Natural killer cell (primary cell): ENCODE measurements around the gene BCR. TPM values are rescaled to one million over a fixed set of nuclear protein-coding genes. Genes with fewer than 3 reads are reported as not detected.

Experiments
- ATAC-seq, 3 donors: fragments of 150-1000 bp in 2 of 3; fragments of 200-7000 bp in 1 of 3; cut with Tn5 transposase; 1 replicate in 1 of 3; 2 replicates in 2 of 3; pipeline ENCODE4 v1.10.0; 2021; ENCODE audit warnings: mild to moderate bottlenecking in 2 of 3, moderate library complexity in 2 of 3
- DNase-seq, 2 donors: peaks; one replicate each; pipeline versions ENCODE4 v3.0.0 to v3.0.0-alpha.2; 2013 to 2021; ENCODE audit warnings: mixed read lengths in 1 of 2
- H3K27ac ChIP-seq: one replicate; pipeline ENCODE4 v1.5.1; 2013; ENCODE audit warnings: mild to moderate bottlenecking, low read length
- H3K27me3 ChIP-seq: one replicate; pipeline ENCODE4 v1.6.1; 2013; ENCODE audit warnings: low read length; ENCODE audit not compliant: control insufficient read depth, insufficient read depth
- H3K36me3 ChIP-seq: one replicate; pipeline ENCODE4 v1.6.1; 2013; ENCODE audit warnings: low read length; ENCODE audit not compliant: control insufficient read depth, insufficient read depth
- H3K4me1 ChIP-seq: one replicate; pipeline ENCODE4 v1.6.1; 2013; ENCODE audit warnings: low read length; ENCODE audit not compliant: control insufficient read depth, insufficient read depth
- H3K4me3 ChIP-seq: one replicate; pipeline ENCODE4 v1.5.1; 2013; ENCODE audit warnings: low read length
- H3K9me3 ChIP-seq: one replicate; pipeline ENCODE4 v1.6.1; 2013; ENCODE audit warnings: low read length; ENCODE audit not compliant: control insufficient read depth, insufficient read depth
- H3K27ac Mint-ChIP-seq, 2 donors: one replicate each; pipeline ENCODE4 v1.8.0; 2022; ENCODE audit warnings: mild to moderate bottlenecking in 2 of 2, mixed read lengths in 2 of 2, moderate library complexity in 1 of 2
- H3K27me3 Mint-ChIP-seq, 2 donors: one replicate each; pipeline ENCODE4 v1.8.0; 2022; ENCODE audit warnings: low read depth in 2 of 2, mixed read lengths in 2 of 2
- H3K36me3 Mint-ChIP-seq: one replicate; pipeline ENCODE4 v1.8.0; 2022; ENCODE audit warnings: mixed read lengths
- H3K4me1 Mint-ChIP-seq, 2 donors: one replicate each; pipeline ENCODE4 v1.8.0; 2022; ENCODE audit warnings: mixed read lengths in 2 of 2
- H3K4me3 Mint-ChIP-seq: one replicate; pipeline ENCODE4 v1.8.0; 2022; ENCODE audit warnings: mild to moderate bottlenecking, moderate library complexity, mixed read lengths
- H3K9me3 Mint-ChIP-seq, 2 donors: one replicate each; pipeline ENCODE4 v1.8.0; 2022; ENCODE audit warnings: mixed read lengths in 2 of 2
- CTCF ChIP-seq: fragments of 200-600 bp; IDR thresholded peaks from one replicate; pipeline ENCODE4 v1.8.0; 2022; ENCODE audit warnings: antibody characterized with exemption
- WGBS: methylation state at CpG from one replicate; pipeline ENCODE4 v1.1.7; 2013; ENCODE audit warnings: missing lambda C conversion rate; ENCODE audit not compliant: insufficient coverage; 5-methylcytosine and 5-hydroxymethylcytosine counted together
- intact Hi-C: fragments of 100-400 bp; cut with micrococcal nuclease; formaldehyde crosslinking; loops from one replicate; pipeline ENCODE4 v1.14.2; 2022
- total RNA-seq, 4 donors: library from RNA; stranded (reverse); fragments of 120-200 nt in 1 of 4; gene quantifications; one replicate each; pipeline versions ENCODE4 v1.2.3 to v1.2.4, GENCODE V29; 2013 to 2022

The BCR gene
- total RNA-seq, 3 donors from 2014 or later (not counting 1 experiment from before 2014, with no cell fraction given): 166 to 186 (median 167) TPM

- no peaks in the 10 kb centered on the region for H3K36me3 ChIP-seq
- Mint-ChIP-seq H3K4me3 (peak overlapping the region; percentile 88), H3K27ac (peak overlapping the region; percentile 92 to 96), H3K36me3 (no peaks in the 10 kb centered on the region), H3K27me3 (no peaks in the 10 kb centered on the region), H3K4me1 (peaks cover 97 to 99% of the 10 kb centered on the region in 2 donors), H3K9me3 (no peaks in the 10 kb centered on the region)
- peaks cover 84% of the 10 kb centered on the region for H3K4me1 ChIP-seq
- TF ChIP-seq CTCF: no peak
- peak overlapping the region; percentile 39 for H3K27ac ChIP-seq
- H3K4me3 ChIP-seq: peak overlapping the region; percentile 2
- H3K9me3 ChIP-seq: no peaks in the 10 kb centered on the region
- intact Hi-C loops: loop anchor here (2.0 to 5.0 kb wide), 2 partner anchors 16 to 58 kb away; no protein-coding TSS in a partner anchor
- H3K27me3 ChIP-seq: no peaks in the 10 kb centered on the region
- DNase-seq (no peak), ATAC-seq (peak in 2 of 3 donors; percentile 45 to 46)
- WGBS: 12% methylated on average over 11 of the region's 11 CpGs
Measured at GRCh38 chr22:23218867-23219251, 38.5 kb downstream of the BCR start.

GRCh38 chr22:23219317-23219716 lies 39.0 kb downstream of the BCR start:
- Mint-ChIP-seq H3K27me3 (no peaks in the 10 kb centered on the region), H3K36me3 (no peaks in the 10 kb centered on the region), H3K4me1 (peaks cover 97 to 99% of the 10 kb centered on the region in 2 donors), H3K27ac (peak overlapping the region; percentile 92 to 96), H3K9me3 (no peaks in the 10 kb centered on the region), H3K4me3 (peak overlapping the region; percentile 88)
- no peaks in the 10 kb centered on the region for H3K36me3 ChIP-seq
- peaks cover 89% of the 10 kb centered on the region for H3K4me1 ChIP-seq
- no peak for TF ChIP-seq CTCF
- intact Hi-C loops: loop anchor here (2.0 to 5.0 kb wide), 2 partner anchors 15 to 58 kb away; no protein-coding TSS in a partner anchor
- no peaks in the 10 kb centered on the region for H3K9me3 ChIP-seq
- H3K4me3 ChIP-seq: no peak overlapping the region
- ATAC-seq: peak in 1 of 3 donors; percentile 17
- WGBS: 50% methylated on average over 10 of the region's 10 CpGs
- DNase-seq: no peak
- H3K27ac ChIP-seq: peak overlapping the region; percentile 39
- no peaks in the 10 kb centered on the region for H3K27me3 ChIP-seq

GRCh38 chr22:23219822-23220484 lies 39.6 kb downstream of the BCR start:
- DNase-seq: peak; percentile 54 to 55
- intact Hi-C loops: loop anchor here (2.0 to 5.0 kb wide), 3 partner anchors 15 to 57 kb away; no protein-coding TSS in a partner anchor
- no peaks in the 10 kb centered on the region for H3K36me3 Mint-ChIP-seq
- no peaks in the 10 kb centered on the region for H3K9me3 ChIP-seq
- ATAC-seq: peak; percentile 58 to 80 (median 63)
- H3K36me3 ChIP-seq: no peaks in the 10 kb centered on the region
- H3K4me3 Mint-ChIP-seq: peak overlapping the region; percentile 88
- H3K27me3 ChIP-seq: no peaks in the 10 kb centered on the region
- H3K4me1 ChIP-seq: peaks cover 93% of the 10 kb centered on the region
- peak overlapping the region; percentile 92 to 96 for H3K27ac Mint-ChIP-seq
- H3K27me3 Mint-ChIP-seq: no peaks in the 10 kb centered on the region
- H3K27ac ChIP-seq: peak overlapping the region; percentile 32
- 17% methylated on average over 12 of the region's 12 CpGs for WGBS
- no peaks in the 10 kb centered on the region for H3K9me3 Mint-ChIP-seq
- H3K4me3 ChIP-seq: no peak overlapping the region
- peaks cover 97 to 99% of the 10 kb centered on the region in 2 donors for H3K4me1 Mint-ChIP-seq
- no peak for TF ChIP-seq CTCF
